SU-DHL-6 (cell line): ENCODE results near the gene GATD1.

Source experiments
- H2AFZ ChIP-seq: fragments of 200-600 bp; sonication (generic); 2 replicates; pipeline ENCODE4 v1.6.1; 2014; ENCODE audit warnings: low read depth, mild to moderate bottlenecking, moderate library complexity, mixed read lengths, antibody characterized with exemption, low read length; ENCODE audit not compliant: severe bottlenecking
- H3F3A ChIP-seq: fragments of 200-600 bp; shearing (Covaris generic); 2 replicates; pipeline ENCODE4 v1.6.0; 2016; ENCODE audit warnings: antibody characterized with exemption, mild to moderate bottlenecking; ENCODE audit not compliant: insufficient read depth
- H3K27ac ChIP-seq: fragments of 200-600 bp; sonication (generic); 2 replicates; pipeline ENCODE4 v1.5.1; 2016; ENCODE audit warnings: low read depth, mild to moderate bottlenecking, low read length, moderate library complexity, mixed read lengths
- H3K27me3 ChIP-seq: fragments of 200-600 bp; sonication (generic), shearing (Covaris generic); 2 replicates; pipeline ENCODE4 v1.6.0; 2014; ENCODE audit warnings: mild to moderate bottlenecking, low read length
- H3K36me3 ChIP-seq: fragments of 200-600 bp; sonication (generic); 2 replicates; pipeline ENCODE4 v1.6.1; 2014; ENCODE audit warnings: mild to moderate bottlenecking, low read length, mixed read lengths
- H3K4me2 ChIP-seq: fragments of 300-600, 200-600 bp; shearing (Covaris generic), sonication (generic); 2 replicates; pipeline ENCODE4 v1.6.0; 2014; ENCODE audit warnings: low read length, low read depth, mild to moderate bottlenecking; ENCODE audit not compliant: poor library complexity, severe bottlenecking
- H3K4me3 ChIP-seq: fragments of 200-600 bp; sonication (generic); 2 replicates; pipeline ENCODE4 v1.5.1; 2014; ENCODE audit warnings: antibody characterized with exemption, low read length, mild to moderate bottlenecking, mixed read lengths; ENCODE audit not compliant: insufficient read depth, poor library complexity, severe bottlenecking
- H3K79me2 ChIP-seq: fragments of 200-600 bp; sonication (generic); 2 replicates; pipeline ENCODE4 v1.6.1; 2014; ENCODE audit warnings: mild to moderate bottlenecking, low read length, moderate library complexity; ENCODE audit not compliant: insufficient read depth
- H3K9ac ChIP-seq: fragments of 200-600 bp; sonication (generic); 2 replicates; pipeline ENCODE4 v1.7.0; 2014; ENCODE audit warnings: mild to moderate bottlenecking, low read length
- H3K9me2 ChIP-seq: fragments of 200-600 bp; sonication (generic); replicated peaks from 2 replicates; pipeline ENCODE4 v1.6.1; 2014; ENCODE audit warnings: low read length; ENCODE audit not compliant: insufficient read depth
- H3K9me3 ChIP-seq: fragments of 200-600 bp; sonication (generic); 2 replicates; pipeline ENCODE4 v1.6.1; 2014; ENCODE audit warnings: low read length, mixed read lengths; ENCODE audit not compliant: insufficient read depth
- H4K20me1 ChIP-seq: fragments of 200-600 bp; sonication (generic); 2 replicates; pipeline ENCODE4 v1.6.1; 2014; ENCODE audit warnings: low read depth, mild to moderate bottlenecking, antibody characterized with exemption, low read length, moderate library complexity, mixed read lengths
- CTCF ChIP-seq: fragments of 200-600 bp; sonication (generic); IDR thresholded peaks from one replicate; pipeline ENCODE4 v1.5.1; 2017; ENCODE audit warnings: antibody characterized with exemption, mild to moderate bottlenecking, low read length, moderate library complexity; ENCODE audit not compliant: insufficient read depth, poor library complexity, severe bottlenecking
- EZH2phosphoT487 ChIP-seq: fragments of 200-600 bp; sonication (generic), shearing (Covaris generic); conservative IDR thresholded peaks from 2 replicates; pipeline ENCODE4 v1.6.1; 2018; ENCODE audit warnings: mild to moderate bottlenecking, antibody characterized with exemption, low read length, moderate library complexity, mixed read lengths

Gene GATD1

GRCh38 chr11:766106-766935 is 11.0 kb downstream of the GATD1 start:
- no peaks in the 10 kb centered on the region for H3K36me3 ChIP-seq
- H4K20me1 ChIP-seq, result no peaks in the 10 kb centered on the region
- no peaks in the 10 kb centered on the region for H3K79me2 ChIP-seq
- H3K27me3 ChIP-seq, result no peaks in the 10 kb centered on the region
- no peak overlapping the region for H3K4me3 ChIP-seq
- no peak overlapping the region for H2AFZ ChIP-seq
- H3F3A ChIP-seq, result peaks cover 12% of the 10 kb centered on the region
- H3K27ac ChIP-seq, result no peak overlapping the region
- H3K9ac ChIP-seq, result no peak overlapping the region
- no peaks in the 10 kb centered on the region for H3K9me3 ChIP-seq
- H3K9me2 ChIP-seq, result no peaks in the 10 kb centered on the region
- no peak overlapping the region for H3K4me2 ChIP-seq
- TF ChIP-seq EZH2phosphoT487 (no peak), CTCF (no peak)

- Histone ChIP-seq H3K9ac (no peak overlapping the region), H3F3A (peaks cover 14% of the 10 kb centered on the region), H3K79me2 (no peaks in the 10 kb centered on the region), H4K20me1 (no peaks in the 10 kb centered on the region), H3K9me2 (no peaks in the 10 kb centered on the region), H3K27ac (no peak overlapping the region), H3K4me3 (no peak overlapping the region), H3K27me3 (no peaks in the 10 kb centered on the region), H2AFZ (no peak overlapping the region), H3K4me2 (no peak overlapping the region), H3K9me3 (no peaks in the 10 kb centered on the region), H3K36me3 (no peaks in the 10 kb centered on the region)
- TF ChIP-seq CTCF (no peak), EZH2phosphoT487 (no peak)
These were observed 11.5 kb downstream of the GATD1 start for GRCh38 chr11:765802-766091.

- peaks cover 4% of the 10 kb centered on the region; the same call in 1 of the 2 replicates for H3K36me3 ChIP-seq
- peaks cover 14% of the 10 kb centered on the region for H3F3A ChIP-seq
- no peak overlapping the region for H3K4me2 ChIP-seq
- H3K27me3 ChIP-seq, result no peaks in the 10 kb centered on the region
- H3K27ac ChIP-seq, result no peak overlapping the region
- H3K9ac ChIP-seq, result no peak overlapping the region
- H2AFZ ChIP-seq, result no peak overlapping the region
- no peaks in the 10 kb centered on the region for H3K79me2 ChIP-seq
- H3K9me2 ChIP-seq, result no peaks in the 10 kb centered on the region
- H3K4me3 ChIP-seq, result no peak overlapping the region
- TF ChIP-seq CTCF (peak; percentile 81), EZH2phosphoT487 (no peak)
- H3K9me3 ChIP-seq, result no peaks in the 10 kb centered on the region
- no peaks in the 10 kb centered on the region for H4K20me1 ChIP-seq
These were observed 12.1 kb downstream of the GATD1 start for GRCh38 chr11:765025-765801.
